ENCODE data around the gene PLPPR3.

PLPPR3 gene

DNA sequence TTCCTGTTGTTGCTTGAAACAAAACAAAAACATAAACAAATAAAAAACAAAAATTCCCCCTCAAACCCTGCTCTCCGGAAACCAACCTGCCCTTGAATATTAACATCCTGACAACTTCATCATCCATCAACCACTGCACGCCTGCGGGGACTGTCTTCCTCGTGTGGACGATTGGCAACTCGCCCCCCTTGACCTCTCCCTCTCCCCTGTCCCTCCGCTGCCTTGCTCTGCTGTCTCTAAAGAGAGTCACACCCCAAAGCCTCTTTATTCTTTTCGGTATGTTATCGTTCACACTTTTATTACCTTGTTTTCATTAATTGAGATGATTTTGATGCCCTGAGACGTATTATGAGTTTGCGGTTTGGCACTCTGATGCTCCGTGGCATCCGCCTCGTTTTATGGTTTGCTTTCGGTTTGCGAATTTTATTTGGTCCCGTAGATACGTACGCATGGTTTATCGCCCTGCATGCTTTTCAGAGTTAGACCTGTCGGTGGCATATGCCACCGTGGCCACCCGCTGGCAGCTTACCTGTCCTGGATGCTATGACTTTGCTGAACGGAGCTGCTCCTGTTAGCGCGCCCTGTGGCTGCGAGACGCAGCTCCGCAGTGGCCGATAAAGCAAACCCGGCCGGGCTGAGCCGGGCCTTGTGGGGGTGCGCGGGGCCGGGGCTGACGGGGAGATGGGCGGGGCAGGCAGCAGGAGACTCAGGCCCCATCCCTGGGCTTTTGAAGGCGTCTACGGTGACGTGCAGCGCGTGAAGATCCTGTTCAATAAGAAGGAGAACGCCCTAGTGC, 13.9 kb downstream of the PLPPR3 start:
- DNase-seq, result no peak

- DNase-seq, result no peak
Measured at GRCh38 chr19:806815-807421, 14.8 kb downstream of the PLPPR3 start.

DNA sequence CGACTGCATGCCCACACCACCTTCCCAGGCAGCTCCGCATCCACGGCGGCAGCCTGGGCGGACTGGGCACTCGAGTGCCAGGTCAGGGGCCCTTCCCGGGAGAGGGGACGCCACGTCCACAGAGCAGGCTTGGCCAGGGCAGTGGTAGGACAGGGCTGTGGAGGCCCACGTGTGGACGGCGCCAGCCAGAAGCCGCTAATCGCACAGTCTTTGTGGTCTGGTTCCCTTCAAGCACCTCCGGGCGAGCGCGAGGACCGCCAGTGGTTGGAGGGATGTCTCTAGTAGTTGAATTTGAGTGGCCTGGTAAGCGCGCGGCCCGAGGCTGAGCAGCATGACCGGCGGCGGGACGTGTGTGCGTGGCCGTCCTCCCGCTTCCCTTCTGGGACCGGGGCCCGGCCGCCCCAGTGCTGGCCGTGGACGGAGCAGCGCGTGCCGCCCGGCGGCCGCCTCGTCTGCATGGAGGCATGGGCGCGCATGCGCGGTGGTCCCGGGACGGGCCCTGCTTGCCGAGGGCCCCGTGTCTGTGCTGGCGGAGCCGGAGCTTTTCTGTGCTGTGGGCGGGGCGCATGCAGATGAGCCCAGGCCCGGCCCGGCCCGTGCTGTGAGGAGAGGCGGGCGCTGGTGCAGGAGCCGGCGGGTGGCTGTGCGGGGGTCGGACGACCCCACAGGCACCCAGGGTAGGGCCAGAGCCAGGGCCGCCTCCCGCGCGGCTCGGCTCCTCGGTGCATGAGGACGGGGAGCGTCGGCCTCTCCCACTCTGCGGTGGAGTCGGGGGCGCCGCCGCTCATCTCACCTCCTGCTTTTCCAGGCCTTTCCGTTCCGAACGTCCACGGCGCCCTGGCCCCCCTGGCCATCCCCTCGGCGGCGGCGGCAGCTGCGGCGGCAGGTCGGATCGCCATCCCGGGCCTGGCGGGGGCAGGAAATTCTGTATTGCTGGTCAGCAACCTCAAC, 15.9 kb downstream of the PLPPR3 start:
- no peak for DNase-seq

- DNase-seq, result no peak
Measured at GRCh38 chr19:805166-805551, 16.6 kb downstream of the PLPPR3 start.

- DNase-seq, result no peak
Measured at GRCh38 chr19:804419-805165, 17.2 kb downstream of the PLPPR3 start.

DNA sequence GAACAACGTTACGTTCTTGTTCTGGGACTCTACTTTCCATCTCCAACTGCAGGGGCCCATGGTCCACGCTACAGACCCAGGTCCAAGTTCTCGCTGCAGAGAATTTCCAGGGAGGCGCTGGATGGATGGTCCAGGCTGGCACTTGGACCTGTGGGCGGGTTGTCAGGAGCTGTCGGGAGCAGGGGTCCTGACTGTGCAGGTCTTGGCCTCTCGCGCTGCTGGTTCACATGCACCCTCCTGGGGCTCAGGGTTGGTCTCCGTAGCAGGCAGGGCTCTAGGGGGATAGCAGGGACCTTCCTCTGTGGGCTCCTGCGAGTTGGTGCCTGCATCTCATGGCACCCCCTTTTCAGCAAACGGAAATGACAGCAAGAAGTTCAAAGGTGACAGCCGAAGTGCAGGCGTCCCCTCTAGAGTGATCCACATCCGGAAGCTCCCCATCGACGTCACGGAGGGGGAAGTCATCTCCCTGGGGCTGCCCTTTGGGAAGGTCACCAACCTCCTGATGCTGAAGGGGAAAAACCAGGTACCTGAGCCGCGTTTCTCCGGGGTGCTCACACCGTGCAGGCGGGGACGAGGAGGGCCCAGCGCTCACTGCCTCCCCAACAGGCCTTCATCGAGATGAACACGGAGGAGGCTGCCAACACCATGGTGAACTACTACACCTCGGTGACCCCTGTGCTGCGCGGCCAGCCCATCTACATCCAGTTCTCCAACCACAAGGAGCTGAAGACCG, 17.9 kb downstream of the PLPPR3 start:
- DNase-seq, result no peak

GRCh38 chr19:803099-803561, 18.6 kb downstream of the PLPPR3 start:
- no peak for DNase-seq

- no peak for DNase-seq
Measured at GRCh38 chr19:802498-803098, 19.2 kb downstream of the PLPPR3 start.

DNA sequence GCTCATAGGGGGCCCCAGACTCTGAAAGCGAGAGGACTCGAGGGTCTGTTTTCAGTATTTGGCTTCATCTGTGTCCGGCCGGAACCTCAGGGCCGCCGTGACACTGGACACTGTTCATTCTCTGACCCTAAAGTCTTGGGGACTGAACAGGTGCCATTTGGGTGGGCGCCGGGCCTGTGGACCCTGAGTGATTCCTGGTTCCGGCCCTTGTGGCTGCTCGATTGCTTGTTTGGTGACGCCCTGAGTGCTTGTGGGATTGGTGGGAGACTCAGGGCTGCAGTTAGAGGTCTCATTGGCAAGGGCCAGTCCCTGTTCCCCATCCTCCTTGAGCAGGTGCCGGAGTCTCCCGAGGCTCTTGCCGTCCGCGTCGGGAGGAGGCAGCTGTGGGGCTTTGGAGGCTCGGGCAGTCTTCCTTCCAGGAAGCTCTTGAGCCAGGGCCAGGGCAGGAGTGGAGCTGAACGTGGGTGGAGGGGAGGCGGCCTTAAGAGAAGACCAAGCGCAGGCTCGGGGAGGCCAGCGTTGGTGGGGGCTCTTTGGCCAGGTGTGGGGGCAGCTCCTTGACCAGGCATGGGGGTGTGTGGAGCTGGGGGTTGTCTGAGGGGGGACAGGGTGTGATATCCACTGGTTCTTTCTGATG, 19.8 kb downstream of the PLPPR3 start:
- no peak for DNase-seq

DNA sequence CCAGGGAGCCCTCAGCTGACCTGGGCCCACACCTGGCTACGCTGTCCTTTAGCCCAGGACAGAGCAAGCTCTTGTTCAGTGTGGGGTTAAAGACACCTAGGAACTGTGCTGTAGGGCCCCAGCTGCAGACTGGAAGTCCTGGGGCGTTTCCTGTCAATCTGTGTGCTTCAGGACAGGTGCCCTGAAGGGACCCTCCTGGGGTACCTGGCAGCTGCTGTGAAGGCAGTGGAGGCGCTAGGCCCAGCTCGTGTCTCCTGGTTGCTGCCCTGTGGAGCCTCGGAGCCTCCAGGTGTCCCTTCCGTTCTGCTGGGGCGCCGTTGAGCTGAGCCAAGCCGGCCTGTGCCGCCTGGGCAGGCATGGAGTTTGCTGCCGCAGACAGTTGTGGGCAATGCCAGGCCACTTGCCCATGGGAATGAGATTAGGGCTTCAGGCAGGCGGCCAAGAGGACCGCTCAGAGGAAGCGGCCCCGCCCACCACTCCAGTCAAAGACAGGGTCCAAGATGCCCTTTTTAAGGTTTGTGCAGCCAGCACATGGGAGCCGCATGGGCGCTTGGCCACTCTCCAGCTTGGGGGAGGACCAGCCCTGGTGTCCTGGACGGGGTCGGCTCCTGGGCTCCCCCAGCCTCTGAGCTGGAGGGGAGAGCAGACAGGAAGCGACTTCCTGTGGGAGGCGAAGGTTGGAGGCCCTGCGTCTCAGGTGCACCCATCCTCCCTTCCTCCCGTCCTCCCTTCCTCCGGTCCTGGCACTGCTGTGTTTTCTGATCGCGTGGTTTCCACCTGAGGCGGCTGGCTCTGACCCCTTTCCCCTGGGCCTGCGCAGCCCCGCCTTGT, 20.5 kb downstream of the PLPPR3 start:
- no peak for DNase-seq

DNA sequence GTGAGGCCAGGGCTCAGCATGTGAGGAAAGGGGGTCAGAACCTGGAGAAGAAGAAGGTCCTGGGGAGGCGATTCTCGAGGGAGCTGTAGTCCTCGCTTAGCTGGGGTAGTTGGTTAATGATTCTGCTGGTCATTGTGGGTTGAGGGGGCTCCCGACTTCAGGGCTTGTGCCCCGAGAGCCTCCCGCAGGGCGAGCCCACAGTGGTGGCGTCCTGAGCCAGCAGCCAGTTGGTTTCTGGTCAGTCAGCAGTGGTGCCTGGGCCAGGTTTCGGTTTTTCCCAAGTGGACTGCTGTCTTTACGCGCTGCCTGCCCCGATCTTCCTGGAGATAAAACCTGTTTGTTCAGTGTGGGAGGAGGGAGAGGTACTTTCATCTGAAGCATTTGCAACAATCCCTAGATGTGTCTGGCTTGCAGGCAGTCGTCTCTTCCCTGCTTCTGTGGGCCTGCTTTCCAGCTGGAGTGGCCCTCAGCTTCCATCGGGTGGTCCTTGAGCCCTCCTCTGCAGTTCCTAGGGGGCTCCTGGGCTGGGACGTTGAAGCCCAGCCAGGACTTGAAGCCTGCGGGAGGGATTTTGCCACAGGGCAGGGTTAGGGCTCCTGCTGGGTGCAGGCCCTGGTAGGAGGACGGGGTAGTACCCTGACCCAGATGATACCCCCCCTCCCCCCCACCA, 21.3 kb downstream of the PLPPR3 start:
- DNase-seq, result no peak

- peak; percentile 31 to 34 for DNase-seq
Measured at GRCh38 chr19:799076-799881, 22.5 kb downstream of the PLPPR3 start.

- no peak for DNase-seq
Measured at GRCh38 chr19:798415-799075, 23.2 kb downstream of the PLPPR3 start.

- DNase-seq, result peak; percentile 86 to 95
Measured at GRCh38 chr19:797528-798414, 24.0 kb downstream of the PLPPR3 start.

DNA sequence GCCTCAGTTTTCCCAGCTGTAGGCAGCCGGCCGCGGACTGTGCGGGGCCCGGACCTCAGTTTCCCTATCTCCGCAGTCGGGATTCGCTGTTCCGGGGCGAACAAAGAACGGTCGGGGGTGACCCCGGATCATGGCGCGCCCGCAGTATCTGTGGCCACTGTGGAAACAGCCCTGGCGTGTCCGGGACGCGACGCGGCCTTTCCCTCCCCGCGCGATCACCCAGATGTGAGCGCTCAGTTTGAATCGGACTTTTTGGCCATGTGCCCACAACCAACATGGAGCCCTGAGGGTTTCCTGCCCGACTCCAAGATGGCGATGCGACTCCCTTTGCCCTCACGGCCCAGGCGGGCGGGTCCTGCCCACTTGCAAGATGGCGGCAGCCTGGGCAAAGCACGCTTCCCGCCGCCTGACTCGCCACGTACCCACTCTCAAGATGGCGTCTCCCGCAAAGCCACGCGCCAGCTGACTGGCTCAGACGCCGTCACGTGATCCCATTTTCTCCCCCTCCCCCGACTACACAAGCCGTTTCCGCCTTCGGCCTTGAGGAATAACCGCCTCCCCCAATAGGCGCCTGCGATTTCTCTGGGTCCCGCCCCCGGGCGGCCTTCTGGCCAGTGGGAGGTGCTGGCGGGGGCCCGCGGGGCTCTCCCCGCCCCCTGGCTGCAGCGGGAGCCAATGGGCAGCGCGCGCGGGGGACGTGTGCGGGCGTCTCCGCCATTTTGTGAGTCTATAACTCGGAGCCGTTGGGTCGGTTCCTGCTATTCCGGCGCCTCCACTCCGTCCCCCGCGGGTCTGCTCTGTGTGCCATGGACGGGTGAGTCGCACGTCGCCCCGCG, 24.8 kb downstream of the PLPPR3 start, which contains the start of gene PTBP1:
TSS of gene PTBP1 (plus strand) at position 761 of the 836 bp plus-strand sequence. CDS start at position 807, 46 bp downstream.
- peak; percentile 100 for DNase-seq
